ENCODE measurements around the gene CDH15.
"Not testable (repeated sequence)": the region's sequence is repeated elsewhere in the genome, so short reads cannot be mapped to it uniquely, and the experiment has no call there.

GRCh38 chr16:89244264-89244663 lies 72.7 kb downstream of the CDH15 start:
- TF ChIP-seq, protein P1, sequence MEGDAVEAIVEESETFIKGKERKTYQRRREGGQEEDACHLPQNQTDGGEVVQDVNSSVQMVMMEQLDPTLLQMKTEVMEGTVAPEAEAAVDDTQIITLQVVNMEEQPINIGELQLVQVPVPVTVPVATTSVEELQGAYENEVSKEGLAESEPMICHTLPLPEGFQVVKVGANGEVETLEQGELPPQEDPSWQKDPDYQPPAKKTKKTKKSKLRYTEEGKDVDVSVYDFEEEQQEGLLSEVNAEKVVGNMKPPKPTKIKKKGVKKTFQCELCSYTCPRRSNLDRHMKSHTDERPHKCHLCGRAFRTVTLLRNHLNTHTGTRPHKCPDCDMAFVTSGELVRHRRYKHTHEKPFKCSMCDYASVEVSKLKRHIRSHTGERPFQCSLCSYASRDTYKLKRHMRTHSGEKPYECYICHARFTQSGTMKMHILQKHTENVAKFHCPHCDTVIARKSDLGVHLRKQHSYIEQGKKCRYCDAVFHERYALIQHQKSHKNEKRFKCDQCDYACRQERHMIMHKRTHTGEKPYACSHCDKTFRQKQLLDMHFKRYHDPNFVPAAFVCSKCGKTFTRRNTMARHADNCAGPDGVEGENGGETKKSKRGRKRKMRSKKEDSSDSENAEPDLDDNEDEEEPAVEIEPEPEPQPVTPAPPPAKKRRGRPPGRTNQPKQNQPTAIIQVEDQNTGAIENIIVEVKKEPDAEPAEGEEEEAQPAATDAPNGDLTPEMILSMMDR (IDR thresholded peaks at IDR 0.05) = not testable (repeated sequence)
- TF ChIP-seq ZNF423 (CRISPR knock-in tag; IDR thresholded peaks at IDR 0.05) = not testable (repeated sequence)

Measured in WTC11 (cell line).